PFSK-1 (cell line): ENCODE measurements around the gene SCARB1.

Experiments
- FOXP2 ChIP-seq: optimal IDR thresholded peaks from 2 replicates; pipeline ENCODE3; 2011; ENCODE audit warnings: borderline replicate concordance, control low read depth, inconsistent platforms; ENCODE audit not compliant: insufficient read depth; ENCODE audit errors: extremely low read length, extremely low read depth
- POLR2AphosphoS5 ChIP-seq: IDR thresholded peaks from 2 replicates; pipeline ENCODE4 v1.6.1; 2012; ENCODE audit warnings: low read depth, mild to moderate bottlenecking, control low read depth, low read length, moderate library complexity
- REST ChIP-seq, 2 experiments: IDR thresholded peaks; 2 replicates each; pipeline versions ENCODE4 v1.6.1 to v1.8.0; 2011 to 2012; ENCODE audit warnings: low read depth in 2 of 2, low read length in 2 of 2, control low read depth in 1 of 2, inconsistent platforms in 1 of 2, mild to moderate bottlenecking in 1 of 2, moderate library complexity in 1 of 2; ENCODE audit not compliant: insufficient read depth in 1 of 2
- SIN3A ChIP-seq: IDR thresholded peaks from 2 replicates; pipeline ENCODE4 v1.6.1; 2012; ENCODE audit warnings: mild to moderate bottlenecking, low read length, moderate library complexity, borderline replicate concordance; ENCODE audit not compliant: insufficient read depth
- TAF1 ChIP-seq: IDR thresholded peaks from 2 replicates; pipeline ENCODE4 v1.6.1; 2012; ENCODE audit warnings: low read length, control low read depth, borderline replicate concordance; ENCODE audit not compliant: insufficient read depth

SCARB1 gene

GRCh38 chr12:124758266-124759220, 105.1 kb downstream of the SCARB1 start:
- TF ChIP-seq FOXP2 (no peak), REST (IDR thresholded peaks at IDR 0.05; ENCODE audit: insufficient read depth in 1 of 2, low read depth in 2 of 2, low read length in 2 of 2) (no peak), POLR2AphosphoS5 (no peak), TAF1 (no peak), SIN3A (no peak)

- TF ChIP-seq FOXP2 = no peak
- no peak for TF ChIP-seq POLR2AphosphoS5
- no peak for TF ChIP-seq TAF1
- no peak for TF ChIP-seq REST (IDR thresholded peaks at IDR 0.05; ENCODE audit: insufficient read depth in 1 of 2, low read depth in 2 of 2, low read length in 2 of 2)
- no peak for TF ChIP-seq SIN3A
These were observed 106.3 kb downstream of the SCARB1 start for GRCh38 chr12:124757329-124757728.

- TF ChIP-seq REST (IDR thresholded peaks at IDR 0.05; ENCODE audit: insufficient read depth in 1 of 2, low read depth in 2 of 2, low read length in 2 of 2) = no peak
- no peak for TF ChIP-seq SIN3A
- no peak for TF ChIP-seq TAF1
- TF ChIP-seq POLR2AphosphoS5 = no peak
- no peak for TF ChIP-seq FOXP2
These were observed 106.9 kb downstream of the SCARB1 start for GRCh38 chr12:124756760-124757159.

- TF ChIP-seq REST (IDR thresholded peaks at IDR 0.05; ENCODE audit: insufficient read depth in 1 of 2, low read depth in 2 of 2, low read length in 2 of 2) = no peak
- no peak for TF ChIP-seq TAF1
- no peak for TF ChIP-seq SIN3A
- TF ChIP-seq POLR2AphosphoS5 = no peak
- TF ChIP-seq FOXP2 = no peak
These were observed 107.5 kb downstream of the SCARB1 start for GRCh38 chr12:124756166-124756565.
